HCT116 (cell line): ENCODE results near the gene ADAM8. TPM values are rescaled to one million over a fixed set of nuclear protein-coding genes. Genes with fewer than 3 reads are reported as not detected.

Source experiments
- ATAC-seq: fragments of 200-7000 bp; cut with Tn5 transposase; 2 replicates; pipeline ENCODE4 v1.9.1; 2020; ENCODE audit warnings: mild to moderate bottlenecking, moderate library complexity
- BruUV-seq: library from RNA; stranded (reverse); fragments of 400-500 nt; replicated peaks from 2 replicates; lab custom pipeline; 2021; lab: Mats Ljungman, UMichigan
- CTCF ChIA-PET: fragments of 300-600 bp; sonication (Branson Sonifier 250); formaldehyde crosslinking; loops from one replicate; lab custom pipeline; 2021; ENCODE audit warnings: antibody characterized with exemption; lab: Charles Lee
- POLR2A ChIA-PET: fragments of 300-600, 350-600 bp; sonication (Branson Sonifier 250); formaldehyde crosslinking; loops from one replicate; lab custom pipeline; 2021; ENCODE audit warnings: antibody characterized with exemption; lab: Charles Lee
- RAD21 ChIA-PET, 2 experiments: fragments of 300-600 bp; sonication (Branson Sonifier 250); formaldehyde crosslinking; loops; one replicate each; lab custom pipeline; 2023; ENCODE audit warnings: low total read pairs in 2 of 2; ENCODE audit not compliant: uncharacterized antibody in 2 of 2, unreplicated experiment in 2 of 2, low non-redundant PET in 1 of 2; lab: Charles Lee
- DNase-seq: peaks from one replicate; pipeline ENCODE4 v3.0.0-alpha.2; 2010; ENCODE audit warnings: low read depth, low spot score
- H2AFZ ChIP-seq: fragments of 200-600 bp; shearing (Covaris generic), sonication (generic); 2 replicates; pipeline ENCODE4 v1.6.1; 2017; ENCODE audit warnings: low read depth, mixed run types, mixed read lengths, antibody characterized with exemption, low read length; ENCODE audit not compliant: poor library complexity, severe bottlenecking
- H3K27ac ChIP-seq: 2 replicates; pipeline ENCODE4 v1.5.1; 2012; ENCODE audit warnings: low read depth, low read length
- H3K27me3 ChIP-seq: fragments of 200-600 bp; sonication (generic); 2 replicates; pipeline ENCODE4 v1.6.1; 2016; ENCODE audit warnings: mixed run types, low read length, mixed read lengths; ENCODE audit not compliant: insufficient read depth
- H3K36me3 ChIP-seq, 2 experiments: fragments of 200-500 bp in 1 of 2; fragments of 200-600 bp in 1 of 2; sonication (Bioruptor generic) in 1 of 2; sonication (generic) in 1 of 2; 2 replicates each; pipeline versions ENCODE4 v1.5.1 to v1.6.1; 2014 to 2016; ENCODE audit warnings: low read length in 2 of 2, inconsistent platforms in 1 of 2, mixed read lengths in 1 of 2, mixed run types in 1 of 2; ENCODE audit not compliant: insufficient read depth in 2 of 2, control insufficient read depth in 1 of 2
- H3K4me1 ChIP-seq, 2 experiments: fragments of 200-600 bp in 1 of 2; sonication (generic) in 1 of 2; 2 replicates each; pipeline versions ENCODE4 v1.5.1 to v1.6.1; 2012 to 2017; ENCODE audit warnings: low read length in 2 of 2, inconsistent platforms in 1 of 2, mild to moderate bottlenecking in 1 of 2, mixed read lengths in 1 of 2, mixed run types in 1 of 2, moderate library complexity in 1 of 2; ENCODE audit not compliant: insufficient read depth in 2 of 2, control insufficient read depth in 1 of 2
- H3K4me2 ChIP-seq: fragments of 200-600 bp; sonication (generic); 2 replicates; pipeline ENCODE4 v1.6.1; 2017; ENCODE audit warnings: mixed run types, low read length, mixed read lengths
- H3K4me3 ChIP-seq, 2 experiments: fragments of 200-600 bp in 1 of 2; sonication (generic) in 1 of 2; replicated peaks in 1 of 2; 2 replicates each; pipeline ENCODE4 v1.5.1; 2011 to 2016; ENCODE audit warnings: low read length in 2 of 2, control low read depth in 1 of 2, low read depth in 1 of 2, mild to moderate bottlenecking in 1 of 2, mixed read lengths in 1 of 2, mixed run types in 1 of 2
- H3K79me2 ChIP-seq: fragments of 200-600 bp; sonication (generic); 2 replicates; pipeline ENCODE4 v1.6.1; 2017; ENCODE audit warnings: mild to moderate bottlenecking, mixed run types, low read length, moderate library complexity, mixed read lengths; ENCODE audit not compliant: insufficient read depth
- H3K9ac ChIP-seq: fragments of 200-600 bp; sonication (generic); 2 replicates; pipeline ENCODE4 v1.6.1; 2016; ENCODE audit warnings: low read length, mixed read lengths
- H3K9me2 ChIP-seq: fragments of 200-600 bp; sonication (generic), shearing (Covaris generic); 2 replicates; pipeline ENCODE4 v1.6.1; 2017; ENCODE audit warnings: mixed run types, mild to moderate bottlenecking, moderate library complexity; ENCODE audit not compliant: insufficient read depth
- H3K9me3 ChIP-seq, 2 experiments: fragments of 200-500 bp in 1 of 2; fragments of 200-600 bp in 1 of 2; sonication (Bioruptor generic) in 1 of 2; sonication (generic) in 1 of 2; 2 replicates each; pipeline ENCODE4 v1.6.1; 2014 to 2017; ENCODE audit warnings: low read length in 2 of 2, mixed read lengths in 2 of 2, inconsistent platforms in 1 of 2, low read depth in 1 of 2, mild to moderate bottlenecking in 1 of 2, mixed run types in 1 of 2, moderate library complexity in 1 of 2; ENCODE audit not compliant: control insufficient read depth in 1 of 2, insufficient read depth in 1 of 2
- H4K20me1 ChIP-seq: fragments of 200-600 bp; sonication (generic), shearing (Covaris generic); 2 replicates; pipeline ENCODE4 v1.6.1; 2017; ENCODE audit warnings: mixed run types, mild to moderate bottlenecking, moderate library complexity; ENCODE audit not compliant: insufficient read depth
- CEBPB ChIP-seq: IDR thresholded peaks from 2 replicates; pipeline ENCODE4 v1.6.1; 2012; ENCODE audit warnings: low read depth
- EGR1 ChIP-seq: IDR thresholded peaks from 2 replicates; pipeline ENCODE4 v1.6.1; 2012; ENCODE audit warnings: low read depth
- ELF1 ChIP-seq: IDR thresholded peaks from 2 replicates; pipeline ENCODE4 v1.6.1; 2012; ENCODE audit warnings: low read depth, borderline replicate concordance
- EZH2 ChIP-seq: fragments of 200-600 bp; sonication (generic); IDR thresholded peaks from 2 replicates; pipeline ENCODE4 v1.6.1; 2017; ENCODE audit warnings: antibody characterized with exemption, mixed run types
- EZH2phosphoT487 ChIP-seq: fragments of 200-600 bp; IDR thresholded peaks from 2 replicates; pipeline ENCODE4 v1.6.1; 2018; ENCODE audit warnings: antibody characterized with exemption, borderline replicate concordance
- FOSL1 ChIP-seq: IDR thresholded peaks from 2 replicates; pipeline ENCODE4 v1.6.1; 2012; ENCODE audit warnings: low read depth
- JUND ChIP-seq: IDR thresholded peaks from 2 replicates; pipeline ENCODE4 v1.6.1; 2012
- POLR2A ChIP-seq: IDR thresholded peaks from 2 replicates; pipeline ENCODE4 v1.7.0; 2011; ENCODE audit warnings: borderline replicate concordance; ENCODE audit not compliant: insufficient read depth, insufficient read length; ENCODE audit errors: extremely low read depth
- POLR2AphosphoS5 ChIP-seq: IDR thresholded peaks from 2 replicates; pipeline ENCODE4 v1.6.1; 2011; ENCODE audit warnings: mild to moderate bottlenecking, low read depth, low read length, moderate library complexity
- SIN3A ChIP-seq: IDR thresholded peaks from 2 replicates; pipeline ENCODE4 v1.6.1; 2012; ENCODE audit warnings: low read depth
- SRF ChIP-seq: IDR thresholded peaks from 2 replicates; pipeline ENCODE4 v1.6.1; 2012; ENCODE audit warnings: low read depth
- TCF7L2 ChIP-seq: IDR thresholded peaks from 2 replicates; pipeline ENCODE4 v1.7.0; 2011; ENCODE audit warnings: borderline replicate concordance, inconsistent platforms; ENCODE audit not compliant: insufficient read depth, insufficient read length; ENCODE audit errors: extremely low read depth
- YY1 ChIP-seq: IDR thresholded peaks from 2 replicates; pipeline ENCODE4 v1.6.1; 2011; ENCODE audit warnings: low read length, low read depth, moderate library complexity, mild to moderate bottlenecking; ENCODE audit not compliant: insufficient replicate concordance; ENCODE audit errors: extremely low read depth
- ZFX ChIP-seq: fragments of 450-650 bp; IDR thresholded peaks from 2 replicates; pipeline ENCODE4 v1.6.1; 2017
- ZNF274 ChIP-seq: fragments of 200-500 bp; sonication (Bioruptor generic); IDR thresholded peaks from 2 replicates; pipeline ENCODE4 v1.6.1; 2014; ENCODE audit warnings: mild to moderate bottlenecking, low read depth, low read length, inconsistent platforms
- intact Hi-C: fragments of 100-400 bp; cut with micrococcal nuclease; formaldehyde crosslinking; loops from 2 replicates; pipeline ENCODE4 v1.10.0; 2022
- total RNA-seq: library from RNA; stranded (reverse); gene quantifications from one replicate; pipeline ENCODE4 v1.2.1, GENCODE V29; 2021; ENCODE audit not compliant: unreplicated experiment
- TF ChIP-seq, protein P1 (sequence below): IDR thresholded peaks from 2 replicates; pipeline ENCODE4 v1.6.1; 2011; ENCODE audit warnings: mild to moderate bottlenecking, low read length, moderate library complexity; ENCODE audit not compliant: insufficient replicate concordance; ENCODE audit errors: extremely low read depth
- TF ChIP-seq, protein P2 (sequence below): IDR thresholded peaks from 2 replicates; pipeline ENCODE4 v1.6.1; 2012

Gene ADAM8
- total RNA-seq, 1 experiment from 2014 or later, result 4.1 TPM

DNA sequence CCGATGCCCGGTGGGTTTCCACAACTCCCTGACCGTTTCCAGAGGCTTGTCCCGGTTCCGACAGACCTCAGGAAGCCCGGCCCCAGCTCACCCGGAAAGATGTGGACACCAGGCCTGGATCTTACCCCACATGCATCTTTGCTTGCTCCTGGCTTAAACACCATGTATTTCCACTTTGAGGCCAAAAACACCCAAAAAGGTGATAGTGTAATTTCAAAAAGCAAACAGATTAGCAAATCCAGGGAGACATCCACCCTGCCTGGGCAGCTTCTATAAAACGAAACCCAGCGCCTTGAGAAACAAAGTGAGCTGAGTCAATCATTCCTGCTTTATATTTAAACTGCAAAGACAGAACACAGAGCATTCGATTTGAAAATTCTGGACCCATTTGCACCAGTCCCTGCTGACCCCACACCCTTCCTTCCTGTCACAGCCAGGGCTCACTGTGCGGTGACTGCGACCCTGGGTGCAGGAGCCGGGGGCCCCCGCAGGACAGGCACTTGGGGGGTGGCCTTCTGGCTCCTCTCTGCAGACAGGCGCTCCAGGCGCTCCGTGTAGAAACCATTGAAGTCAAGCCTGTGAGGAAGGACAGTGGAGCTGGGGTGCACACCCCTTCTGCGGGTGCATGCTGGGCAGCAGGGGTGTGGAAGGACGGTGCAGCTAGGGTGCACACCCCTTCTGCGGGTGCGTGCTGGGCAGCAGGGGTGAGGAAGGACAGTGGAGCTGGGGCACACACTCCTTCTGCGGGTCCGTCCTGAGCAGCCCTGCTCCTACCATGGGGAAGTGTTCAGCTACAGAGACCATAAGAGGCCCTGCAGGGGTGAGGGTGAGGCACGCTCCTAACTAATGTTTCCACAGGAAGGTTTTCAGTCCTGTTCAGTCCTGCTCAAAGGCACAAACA, 2.9 kb upstream of the ADAM8 start (continued):
- TF ChIP-seq, protein P1, sequence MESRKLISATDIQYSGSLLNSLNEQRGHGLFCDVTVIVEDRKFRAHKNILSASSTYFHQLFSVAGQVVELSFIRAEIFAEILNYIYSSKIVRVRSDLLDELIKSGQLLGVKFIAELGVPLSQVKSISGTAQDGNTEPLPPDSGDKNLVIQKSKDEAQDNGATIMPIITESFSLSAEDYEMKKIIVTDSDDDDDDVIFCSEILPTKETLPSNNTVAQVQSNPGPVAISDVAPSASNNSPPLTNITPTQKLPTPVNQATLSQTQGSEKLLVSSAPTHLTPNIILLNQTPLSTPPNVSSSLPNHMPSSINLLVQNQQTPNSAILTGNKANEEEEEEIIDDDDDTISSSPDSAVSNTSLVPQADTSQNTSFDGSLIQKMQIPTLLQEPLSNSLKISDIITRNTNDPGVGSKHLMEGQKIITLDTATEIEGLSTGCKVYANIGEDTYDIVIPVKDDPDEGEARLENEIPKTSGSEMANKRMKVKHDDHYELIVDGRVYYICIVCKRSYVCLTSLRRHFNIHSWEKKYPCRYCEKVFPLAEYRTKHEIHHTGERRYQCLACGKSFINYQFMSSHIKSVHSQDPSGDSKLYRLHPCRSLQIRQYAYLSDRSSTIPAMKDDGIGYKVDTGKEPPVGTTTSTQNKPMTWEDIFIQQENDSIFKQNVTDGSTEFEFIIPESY, result no peak
- TF ChIP-seq EZH2 (no peak), YY1 (no peak), SRF (no peak), FOSL1 (no peak), ZFX (no peak), ELF1 (no peak)

DNA sequence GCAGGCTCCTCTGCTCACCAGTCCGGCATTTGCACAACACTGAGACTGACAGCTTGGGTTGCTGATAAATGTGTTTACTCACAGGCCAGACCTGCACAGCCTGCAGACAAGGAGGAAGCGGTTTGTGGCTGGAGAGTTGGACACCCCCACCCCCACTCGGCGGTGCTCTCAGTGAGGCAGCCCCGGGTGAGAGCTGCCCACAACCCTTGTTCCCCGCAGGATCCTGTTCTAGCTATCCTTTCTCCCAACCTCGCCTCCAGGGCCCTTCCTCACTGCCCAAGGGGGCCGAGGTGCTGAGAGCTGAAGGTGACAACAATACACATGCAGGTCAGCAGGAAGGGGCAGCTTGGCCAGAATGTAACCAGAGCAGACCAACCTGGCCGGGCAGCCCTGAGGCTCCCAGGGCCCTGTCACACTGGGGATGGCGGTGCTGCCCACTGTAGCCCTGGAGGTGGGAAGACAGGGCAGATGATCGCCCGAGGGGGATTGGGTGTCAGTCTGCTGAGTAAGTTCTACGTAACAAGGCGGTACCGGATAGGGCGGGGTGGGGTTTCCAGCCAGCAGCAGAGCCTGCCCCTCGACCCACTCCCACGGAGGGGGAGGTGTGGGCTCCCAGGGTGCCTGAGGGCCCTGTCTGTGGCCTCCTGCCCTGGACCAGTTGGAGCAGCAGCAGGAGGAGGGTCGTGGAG, 2.1 kb upstream of the ADAM8 start:
- no peaks in the 10 kb centered on the region for H3K36me3 ChIP-seq
- H3K27ac ChIP-seq, result no peak overlapping the region
- no peaks in the 10 kb centered on the region for H3K27me3 ChIP-seq
- no peak overlapping the region for H2AFZ ChIP-seq
- ChIA-PET RAD21 (no interaction called here), CTCF (no interaction called here), POLR2A (no interaction called here)
- no peak overlapping the region for H3K4me3 ChIP-seq
- no peaks in the 10 kb centered on the region for H3K4me1 ChIP-seq
- no peaks in the 10 kb centered on the region for H3K79me2 ChIP-seq
- no peak overlapping the region for H3K4me2 ChIP-seq
- H3K9ac ChIP-seq, result no peak overlapping the region
- H4K20me1 ChIP-seq, result no peaks in the 10 kb centered on the region
- TF ChIP-seq CEBPB, result no peak
- TF ChIP-seq EZH2, result no peak
- no peak for TF ChIP-seq EZH2phosphoT487
- no peak for TF ChIP-seq ZFX
- TF ChIP-seq YY1, result no peak
- no peak for TF ChIP-seq EGR1
- TF ChIP-seq FOSL1, result no peak
- no peak for TF ChIP-seq ZNF274
- TF ChIP-seq, protein P2, sequence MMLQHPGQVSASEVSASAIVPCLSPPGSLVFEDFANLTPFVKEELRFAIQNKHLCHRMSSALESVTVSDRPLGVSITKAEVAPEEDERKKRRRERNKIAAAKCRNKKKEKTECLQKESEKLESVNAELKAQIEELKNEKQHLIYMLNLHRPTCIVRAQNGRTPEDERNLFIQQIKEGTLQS, result no peak
- no peak for TF ChIP-seq POLR2AphosphoS5
- TF ChIP-seq POLR2A, result no peak
- TF ChIP-seq TCF7L2, result no peak
- TF ChIP-seq JUND, result no peak
- no peak for TF ChIP-seq SIN3A
- H3K9me3 ChIP-seq, result no peaks in the 10 kb centered on the region
- intact Hi-C loops, result no loop called here
- DNase-seq (no peak), ATAC-seq (no peak)
- no TSS peak for BruUV-seq
- no peaks in the 10 kb centered on the region for H3K9me2 ChIP-seq
